AG09309 (cell line): ENCODE data around the gene GRHL3.
"Not testable (repeated sequence)": the region's sequence is repeated elsewhere in the genome, so short reads cannot be mapped to it uniquely, and the experiment has no call there.

Experiments
- DNase-seq: peaks from one replicate; pipeline ENCODE4 v3.0.0-alpha.2; 2010; ENCODE audit warnings: low read depth
- H3K4me3 ChIP-seq: 2 replicates; pipeline ENCODE4 v1.5.1; 2011; ENCODE audit warnings: mild to moderate bottlenecking, low read depth, low read length, moderate library complexity; ENCODE audit not compliant: control insufficient read depth
- TF ChIP-seq, protein P1 (sequence below): IDR thresholded peaks from 2 replicates; pipeline ENCODE4 v1.5.1; 2011; ENCODE audit warnings: mild to moderate bottlenecking, low read depth, low read length, inconsistent platforms; ENCODE audit not compliant: insufficient read depth, control insufficient read depth; ENCODE audit errors: missing control alignments

Gene GRHL3

DNA sequence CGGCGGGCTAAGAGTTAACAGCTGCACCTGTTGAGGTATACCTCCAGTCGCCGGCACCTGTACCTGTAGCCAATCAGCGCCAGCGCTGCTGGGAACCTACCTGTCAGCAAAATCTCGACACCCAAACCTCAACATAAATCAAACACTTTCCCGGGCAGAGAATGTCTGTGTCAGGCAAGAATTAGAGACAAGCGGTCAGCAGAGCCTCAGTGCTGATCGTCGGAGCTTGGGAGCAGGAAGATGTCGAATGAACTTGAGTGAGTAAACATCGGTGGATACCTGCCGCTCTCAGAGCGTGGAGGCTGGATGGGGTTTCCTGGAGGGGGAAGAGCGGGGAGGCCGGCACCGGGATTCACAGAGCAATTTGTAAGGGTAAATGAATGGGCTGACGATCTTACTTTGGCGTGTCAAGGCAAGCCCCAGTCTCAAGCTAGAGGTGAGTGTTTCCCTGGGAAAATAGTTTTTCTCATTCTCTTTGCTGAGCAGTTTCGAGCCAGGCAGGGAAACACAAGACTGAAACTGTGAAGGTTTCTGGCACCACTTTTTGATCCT is at the start of gene GRHL3:
TSS of gene GRHL3 (plus strand) at position 46 of the 552 bp plus-strand sequence. CDS start at position 241, 195 bp downstream.
- no peak within 1 kb of the TSS for H3K4me3 ChIP-seq
- DNase-seq = no peak
- TF ChIP-seq, protein P1, sequence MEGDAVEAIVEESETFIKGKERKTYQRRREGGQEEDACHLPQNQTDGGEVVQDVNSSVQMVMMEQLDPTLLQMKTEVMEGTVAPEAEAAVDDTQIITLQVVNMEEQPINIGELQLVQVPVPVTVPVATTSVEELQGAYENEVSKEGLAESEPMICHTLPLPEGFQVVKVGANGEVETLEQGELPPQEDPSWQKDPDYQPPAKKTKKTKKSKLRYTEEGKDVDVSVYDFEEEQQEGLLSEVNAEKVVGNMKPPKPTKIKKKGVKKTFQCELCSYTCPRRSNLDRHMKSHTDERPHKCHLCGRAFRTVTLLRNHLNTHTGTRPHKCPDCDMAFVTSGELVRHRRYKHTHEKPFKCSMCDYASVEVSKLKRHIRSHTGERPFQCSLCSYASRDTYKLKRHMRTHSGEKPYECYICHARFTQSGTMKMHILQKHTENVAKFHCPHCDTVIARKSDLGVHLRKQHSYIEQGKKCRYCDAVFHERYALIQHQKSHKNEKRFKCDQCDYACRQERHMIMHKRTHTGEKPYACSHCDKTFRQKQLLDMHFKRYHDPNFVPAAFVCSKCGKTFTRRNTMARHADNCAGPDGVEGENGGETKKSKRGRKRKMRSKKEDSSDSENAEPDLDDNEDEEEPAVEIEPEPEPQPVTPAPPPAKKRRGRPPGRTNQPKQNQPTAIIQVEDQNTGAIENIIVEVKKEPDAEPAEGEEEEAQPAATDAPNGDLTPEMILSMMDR = no peak

DNA sequence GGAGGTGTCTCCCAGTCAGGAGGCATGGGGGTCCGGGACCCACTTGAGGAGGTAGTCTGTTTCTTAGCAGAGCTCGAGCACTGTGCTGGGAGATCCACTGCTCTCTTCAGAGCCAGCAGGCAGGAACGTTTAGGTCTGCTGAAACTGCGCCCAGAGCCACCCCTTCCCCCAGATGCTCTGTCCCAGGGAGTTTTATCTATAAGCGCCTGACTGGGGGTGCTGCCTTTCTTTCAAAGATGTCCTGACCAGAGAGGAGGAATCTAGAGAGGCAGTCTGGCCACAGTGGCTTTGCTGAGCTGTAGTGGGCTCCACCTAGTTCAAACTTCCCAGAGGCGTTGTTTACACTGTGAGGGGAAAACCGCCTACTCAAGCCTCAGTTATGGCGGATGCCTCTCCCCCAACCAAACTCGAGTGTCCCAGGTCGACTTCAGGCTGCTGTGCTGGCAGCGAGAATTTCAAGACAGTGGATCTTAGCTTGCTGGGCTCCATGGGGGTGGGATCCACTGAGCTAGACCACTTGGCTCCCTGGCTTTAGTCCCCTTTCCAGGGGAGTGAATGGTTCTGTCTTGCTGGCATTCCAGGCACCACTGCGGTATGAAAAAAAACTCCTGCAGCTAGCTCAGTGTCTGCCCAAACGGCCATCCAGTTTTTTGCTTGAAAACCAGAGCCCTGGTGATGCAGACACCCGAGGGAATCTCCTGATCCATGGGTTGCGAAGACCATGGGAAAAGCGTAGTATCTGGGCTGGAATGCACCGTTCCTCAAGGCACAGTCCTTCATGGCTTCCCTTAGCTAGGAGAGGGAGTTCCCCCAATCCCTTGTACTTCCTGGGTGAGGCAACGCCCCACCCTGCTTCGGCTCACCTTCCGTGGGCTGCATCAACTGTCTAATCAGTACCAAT is 44.7 kb upstream of the GRHL3 start:
- not testable (repeated sequence) for DNase-seq, H3K4me3 ChIP-seq

DNA sequence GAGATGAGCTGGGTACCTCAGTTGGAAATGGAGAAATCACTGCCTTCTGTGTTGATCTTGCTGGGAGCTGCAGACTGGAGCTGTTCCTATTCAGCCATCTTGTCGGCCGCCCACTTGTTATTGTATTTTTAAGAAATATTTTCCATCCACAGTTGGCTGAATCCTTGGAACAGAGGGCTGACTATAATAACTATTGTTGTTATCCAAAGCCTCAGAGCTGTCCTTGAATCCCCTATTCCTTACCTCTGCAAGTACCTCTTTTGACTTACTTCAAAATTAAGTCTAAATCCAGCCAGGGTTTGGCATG is 44.1 kb upstream of the GRHL3 start:
- TF ChIP-seq, protein P1 = no peak
- DNase-seq = no peak
- H3K4me3 ChIP-seq = no peak overlapping the region

DNA sequence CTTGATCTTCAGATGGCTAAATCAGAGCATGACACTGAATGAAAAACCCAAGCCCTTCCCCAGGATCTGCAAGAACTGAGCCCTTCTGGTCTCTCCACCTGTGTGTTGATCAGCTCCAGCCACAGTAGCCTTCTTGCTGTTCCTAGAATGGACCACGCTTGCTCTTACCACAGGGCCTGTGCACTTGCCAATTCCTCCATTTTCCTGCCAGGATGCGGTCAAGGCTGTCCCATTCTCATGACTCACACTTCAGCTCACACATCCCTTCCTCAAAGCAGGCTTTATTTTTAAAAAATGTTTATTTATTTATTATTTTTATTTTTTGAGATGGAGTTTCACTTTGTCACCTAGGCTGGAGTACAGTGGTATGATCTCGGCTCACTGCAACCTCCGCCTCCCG is 43.6 kb upstream of the GRHL3 start:
- TF ChIP-seq, protein P1 = no peak
- no peak overlapping the region for H3K4me3 ChIP-seq
- DNase-seq = no peak

DNA sequence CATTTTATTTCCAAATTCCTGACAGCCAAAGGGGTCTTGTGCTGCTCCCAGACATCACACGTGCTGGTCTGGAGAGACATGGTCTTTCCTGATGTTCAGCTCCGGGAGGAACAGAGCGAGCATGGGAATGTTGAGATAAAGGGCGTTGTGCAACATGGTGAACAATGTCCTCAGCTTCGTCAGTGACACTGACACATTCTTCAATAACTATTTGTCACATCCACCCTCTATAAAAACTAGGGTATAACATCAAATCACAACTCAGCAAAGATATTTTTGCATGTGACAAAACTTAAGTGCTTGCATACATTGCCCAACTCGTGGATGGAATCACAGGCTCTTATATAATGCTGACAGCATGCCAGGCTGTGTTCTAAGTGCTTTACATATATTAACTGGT is 42.4 kb upstream of the GRHL3 start:
- no peak for DNase-seq
- H3K4me3 ChIP-seq = no peak overlapping the region
- TF ChIP-seq, protein P1 = no peak

DNA sequence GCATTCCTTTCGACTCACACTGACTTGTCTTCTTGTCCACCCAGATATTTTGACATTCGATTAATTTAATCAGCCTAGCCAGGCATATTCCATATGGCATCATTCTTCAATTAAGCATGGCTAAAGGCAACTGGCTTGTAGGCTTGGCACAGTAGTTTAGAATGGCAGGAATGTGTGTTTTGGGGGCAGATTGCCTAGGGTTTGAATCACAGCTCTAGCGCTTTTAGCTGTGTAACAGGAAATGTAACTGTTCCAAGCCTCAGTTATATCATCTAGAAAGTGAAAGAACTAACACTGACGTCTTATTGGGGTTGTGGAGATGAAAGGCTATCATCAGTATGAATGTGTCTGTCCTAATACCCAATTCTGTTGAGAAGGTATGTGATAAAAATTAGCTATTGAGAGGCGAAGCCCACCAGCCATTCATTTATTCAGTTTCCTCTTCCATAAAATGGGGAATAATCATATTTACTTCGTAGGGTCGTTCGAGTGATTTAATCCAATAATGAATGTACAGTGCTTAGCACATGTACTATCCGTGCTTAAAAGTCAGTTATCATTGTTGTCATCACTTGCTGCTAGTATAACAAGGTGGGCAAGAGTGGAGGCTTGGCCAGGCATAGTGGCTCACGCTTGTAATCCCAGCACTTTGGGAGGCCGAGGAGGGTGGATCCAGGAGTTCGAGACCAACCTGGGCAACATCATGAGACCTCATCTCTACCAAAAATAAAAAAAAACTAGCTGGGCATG is 41.6 kb upstream of the GRHL3 start:
- no peak for DNase-seq
- TF ChIP-seq, protein P1 = no peak
- no peak overlapping the region for H3K4me3 ChIP-seq

DNA sequence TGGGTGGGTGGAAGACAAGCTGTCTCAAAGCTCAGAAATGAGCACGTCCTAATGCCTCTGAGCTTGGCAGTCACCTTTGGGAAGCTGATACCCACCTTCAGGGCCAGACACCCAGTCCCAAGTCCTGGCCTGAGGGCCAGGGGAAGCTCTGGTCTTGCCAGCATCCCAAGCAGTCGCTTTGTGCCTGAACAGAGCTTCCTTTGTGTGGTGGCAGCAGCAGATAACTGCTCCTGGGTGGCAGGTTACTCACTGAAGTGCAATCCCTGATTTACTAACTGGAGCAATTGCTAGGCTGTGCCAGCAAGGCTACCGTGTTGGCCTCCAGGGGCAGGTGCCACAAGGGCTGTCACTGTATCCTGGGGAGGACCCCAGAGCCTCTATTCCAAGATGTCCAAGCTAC is 40.4 kb upstream of the GRHL3 start:
- H3K4me3 ChIP-seq = no peak overlapping the region
- TF ChIP-seq, protein P1 = no peak
- no peak for DNase-seq
